Mucosa of rectum (tissue), 2 donors: ENCODE data around the gene THEM5.

ENCODE experiments used
- H3K27ac ChIP-seq, 2 donors: one replicate each; pipeline ENCODE4 v1.7.0; 2013; ENCODE audit warnings: inconsistent platforms in 2 of 2, low read depth in 2 of 2, low read length in 2 of 2
- H3K27me3 ChIP-seq, 2 donors: one replicate each; pipeline ENCODE4 v1.7.0; 2013; ENCODE audit warnings: low read length in 2 of 2; ENCODE audit not compliant: control insufficient read depth in 2 of 2, insufficient read depth in 2 of 2
- H3K36me3 ChIP-seq, 2 donors: one replicate each; pipeline ENCODE4 v1.7.0; 2013; ENCODE audit warnings: low read length in 2 of 2; ENCODE audit not compliant: control insufficient read depth in 2 of 2, insufficient read depth in 2 of 2
- H3K4me1 ChIP-seq, 2 donors: one replicate each; pipeline ENCODE4 v1.7.0; 2013; ENCODE audit warnings: low read length in 2 of 2, mild to moderate bottlenecking in 1 of 2; ENCODE audit not compliant: control insufficient read depth in 2 of 2, insufficient read depth in 2 of 2
- H3K4me3 ChIP-seq, 2 donors: one replicate each; pipeline ENCODE4 v1.7.0; 2013; ENCODE audit warnings: low read length in 2 of 2
- H3K9ac ChIP-seq, 2 donors: one replicate each; pipeline ENCODE4 v1.7.0; 2013; ENCODE audit warnings: low read length in 2 of 2, low read depth in 1 of 2, mild to moderate bottlenecking in 1 of 2
- H3K9me3 ChIP-seq, 2 donors: one replicate each; pipeline ENCODE4 v1.7.0; 2013; ENCODE audit warnings: low read length in 2 of 2; ENCODE audit not compliant: control insufficient read depth in 2 of 2
- donor health status: healthy.
- donor health status: Normal muscosa, but diverticular disease.

The THEM5 gene

DNA sequence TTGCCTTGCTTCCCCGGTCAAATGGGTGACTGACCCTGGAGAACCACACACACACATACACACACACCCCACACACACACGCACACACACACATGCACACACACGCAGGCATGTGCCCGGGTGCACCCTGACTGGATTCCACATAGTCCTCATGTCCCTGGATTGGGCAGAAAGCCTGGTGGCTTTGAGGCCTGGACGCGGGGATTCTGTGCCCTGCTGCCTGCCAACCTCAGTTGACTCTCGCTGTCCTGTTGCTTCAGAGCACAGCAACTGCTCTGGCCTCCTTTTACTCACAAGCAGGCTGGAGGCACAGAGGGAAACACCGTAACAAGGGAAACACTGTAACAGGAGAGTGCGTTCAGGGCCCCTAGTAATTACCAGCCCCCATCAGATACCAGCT lies 28.3 kb downstream of the THEM5 start:
- peaks cover 12 to 14% of the 10 kb centered on the region in 2 donors for H3K4me1 ChIP-seq
- no peaks in the 10 kb centered on the region for H3K27me3 ChIP-seq
- H3K36me3 ChIP-seq = peaks cover 2 to 3% of the 10 kb centered on the region in 2 donors
- H3K4me3 ChIP-seq = no peak overlapping the region
- H3K9ac ChIP-seq = no peak overlapping the region
- H3K9me3 ChIP-seq = no peaks in the 10 kb centered on the region
- no peak overlapping the region for H3K27ac ChIP-seq

DNA sequence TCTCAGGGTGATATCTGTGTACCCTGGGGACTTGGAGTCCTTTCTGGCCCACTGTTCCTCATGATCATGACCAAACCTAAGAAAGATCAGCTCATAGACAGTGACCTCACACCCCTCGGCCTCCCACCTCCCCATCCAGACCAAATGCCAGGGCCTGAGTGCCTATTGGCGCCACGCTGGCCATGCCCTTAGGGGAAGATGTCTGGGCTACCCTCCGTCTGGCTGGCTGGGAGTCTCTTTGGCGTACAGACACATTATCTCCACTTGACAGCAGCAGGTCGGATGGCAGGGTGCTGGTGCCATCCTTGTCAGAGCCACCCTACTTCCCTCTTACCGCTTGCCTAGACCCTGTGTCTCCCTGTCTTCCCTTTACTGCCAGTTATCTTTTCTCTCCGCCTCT lies 30.3 kb downstream of the THEM5 start:
- peaks cover under 1 to 3% of the 10 kb centered on the region in 2 donors for H3K36me3 ChIP-seq
- no peaks in the 10 kb centered on the region for H3K4me1 ChIP-seq
- H3K27ac ChIP-seq = no peak overlapping the region
- no peaks in the 10 kb centered on the region for H3K27me3 ChIP-seq
- H3K9me3 ChIP-seq = no peaks in the 10 kb centered on the region
- no peak overlapping the region for H3K4me3 ChIP-seq
- H3K9ac ChIP-seq = no peak overlapping the region

DNA sequence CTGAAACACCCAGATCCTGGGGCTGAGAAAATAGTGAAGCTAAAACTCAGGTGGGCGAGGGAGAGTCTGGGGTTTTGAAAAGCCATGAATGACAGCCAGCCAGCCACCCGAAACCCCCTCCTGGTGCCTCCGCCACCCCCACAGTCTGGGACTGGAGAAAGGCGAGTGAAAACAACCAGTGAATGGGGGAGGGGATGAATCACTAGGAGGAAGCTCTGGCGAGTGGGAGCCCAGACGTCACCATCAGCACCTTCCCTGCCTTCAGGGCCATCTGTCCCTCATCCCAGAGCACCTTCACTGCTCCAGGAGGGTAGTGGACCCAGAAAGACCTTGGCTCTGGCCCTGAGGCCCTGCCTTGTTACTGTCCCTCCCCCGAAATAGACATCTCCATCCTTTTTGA lies 31.1 kb downstream of the THEM5 start:
- Histone ChIP-seq H3K4me1 (no peaks in the 10 kb centered on the region), H3K9ac (peak overlapping the region in 1 of 2 donors; percentile 6), H3K27ac (no peak overlapping the region), H3K4me3 (no peak overlapping the region), H3K36me3 (peaks cover 0 to 3% of the 10 kb centered on the region in 2 donors), H3K27me3 (no peaks in the 10 kb centered on the region), H3K9me3 (no peaks in the 10 kb centered on the region)

DNA sequence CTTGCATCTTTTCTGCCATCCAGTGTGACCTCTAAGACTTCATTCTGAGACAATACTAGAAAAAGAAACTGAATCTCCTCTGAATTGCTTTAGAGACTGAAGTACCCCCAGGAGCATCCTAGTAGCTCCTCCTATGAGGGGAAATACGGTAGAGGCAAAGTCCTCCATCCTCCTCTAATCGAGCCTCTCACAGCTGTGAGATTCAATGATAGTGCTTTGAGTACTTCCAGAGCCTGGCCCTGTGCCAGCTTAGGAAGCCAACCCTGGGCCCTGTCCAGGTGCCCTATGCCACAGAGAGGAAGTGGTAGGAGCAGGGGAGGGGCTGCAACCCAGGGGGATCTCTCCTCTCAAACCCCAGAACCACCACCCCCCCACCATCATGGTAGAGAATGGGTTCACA lies 32.6 kb downstream of the THEM5 start:
- Histone ChIP-seq H3K4me3 (no peak overlapping the region), H3K27me3 (no peaks in the 10 kb centered on the region), H3K9me3 (no peaks in the 10 kb centered on the region), H3K9ac (no peak overlapping the region), H3K4me1 (no peaks in the 10 kb centered on the region), H3K36me3 (peaks cover 2 to 3% of the 10 kb centered on the region in 2 donors), H3K27ac (no peak overlapping the region)

DNA sequence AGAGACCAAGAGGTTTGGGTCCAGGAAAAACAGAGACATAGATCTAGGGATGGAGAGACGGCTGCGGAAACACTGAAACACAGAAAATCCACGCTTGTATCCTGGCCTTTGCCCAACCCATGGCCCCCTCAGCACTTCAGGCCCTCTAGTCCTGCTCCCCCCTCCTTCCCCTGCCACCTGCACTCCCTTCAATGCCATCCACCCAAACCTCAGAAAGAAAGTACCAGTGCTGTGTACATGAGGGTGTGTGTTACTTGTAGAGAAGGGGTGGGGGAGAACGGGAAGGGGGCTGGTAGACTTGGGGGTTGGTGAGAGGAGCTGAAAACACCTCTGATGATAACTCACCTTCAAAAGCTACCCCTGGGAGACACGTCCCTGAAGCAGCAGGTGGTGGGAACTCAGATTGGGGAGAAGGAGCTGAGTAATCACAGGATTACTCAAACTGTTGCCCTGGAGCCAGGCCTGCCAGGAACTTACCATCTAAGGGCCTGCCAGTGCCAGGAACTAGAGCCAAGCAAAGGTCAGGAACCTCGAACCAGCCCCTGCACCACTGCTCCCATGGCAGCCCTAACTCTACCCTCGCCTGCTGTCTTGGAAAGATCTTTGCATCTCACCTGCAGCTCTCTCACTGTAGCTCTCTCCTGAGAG lies 33.4 kb downstream of the THEM5 start:
- Histone ChIP-seq H3K27ac (no peak overlapping the region), H3K9me3 (no peaks in the 10 kb centered on the region), H3K27me3 (no peaks in the 10 kb centered on the region), H3K4me3 (no peak overlapping the region), H3K9ac (no peak overlapping the region), H3K4me1 (no peaks in the 10 kb centered on the region), H3K36me3 (peaks cover 4 to 5% of the 10 kb centered on the region in 2 donors)

DNA sequence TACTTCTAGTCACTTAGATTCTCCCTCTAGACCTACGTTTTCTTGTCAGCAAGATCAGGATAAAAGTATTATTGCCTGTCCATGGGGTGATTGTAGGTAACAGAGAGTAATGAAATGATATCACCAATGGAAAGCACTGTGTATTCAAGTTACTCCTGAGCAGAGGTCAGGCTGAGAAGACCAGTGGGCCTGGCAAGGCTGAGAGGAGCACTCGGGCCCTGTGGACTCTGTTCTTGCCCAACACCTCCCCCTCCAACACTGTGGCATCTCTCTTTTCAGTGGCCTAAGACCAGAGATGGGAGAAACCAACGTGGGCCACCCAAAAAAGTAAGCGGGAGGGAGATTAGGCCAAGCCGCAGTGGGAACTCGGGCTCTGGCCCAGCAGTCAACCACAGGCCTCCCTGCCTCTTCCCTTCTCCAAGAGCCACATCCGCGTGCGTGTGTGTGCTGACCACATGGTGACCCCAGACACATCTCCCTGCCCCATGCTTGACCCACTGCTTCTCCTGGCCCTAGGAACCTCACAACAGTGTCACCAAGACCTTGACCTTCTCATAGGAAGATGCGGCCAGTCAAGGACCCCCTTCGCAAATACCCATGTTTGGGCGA lies 34.2 kb downstream of the THEM5 start:
- H3K9me3 ChIP-seq = no peaks in the 10 kb centered on the region
- no peak overlapping the region for H3K4me3 ChIP-seq
- H3K4me1 ChIP-seq = no peaks in the 10 kb centered on the region
- H3K9ac ChIP-seq = no peak overlapping the region
- no peaks in the 10 kb centered on the region for H3K27me3 ChIP-seq
- H3K27ac ChIP-seq = no peak overlapping the region
- peaks cover 4 to 11% of the 10 kb centered on the region in 2 donors for H3K36me3 ChIP-seq

DNA sequence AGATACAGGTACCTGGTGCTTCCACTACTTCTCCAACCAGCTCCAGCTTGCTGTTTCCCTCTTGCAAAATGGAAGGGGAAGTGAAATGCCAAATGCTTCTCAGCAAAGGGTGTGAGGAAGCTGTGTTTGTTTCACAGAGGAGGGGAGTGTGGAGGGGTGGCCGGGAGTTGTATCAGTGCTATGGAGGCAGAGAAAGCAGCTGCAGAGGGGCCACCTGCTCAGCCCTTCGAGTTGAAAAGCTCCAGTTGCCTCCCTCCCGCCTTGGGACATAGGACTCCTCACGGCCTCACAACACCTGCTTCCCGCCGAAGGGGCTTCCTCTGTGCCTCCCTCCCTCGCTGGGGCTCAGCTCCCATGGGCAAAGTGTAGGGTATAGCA lies 36.2 kb downstream of the THEM5 start:
- no peak overlapping the region for H3K9ac ChIP-seq
- H3K27ac ChIP-seq = no peak overlapping the region
- H3K36me3 ChIP-seq = peaks cover 6 to 13% of the 10 kb centered on the region in 2 donors
- H3K4me1 ChIP-seq = no peaks in the 10 kb centered on the region
- H3K9me3 ChIP-seq = no peaks in the 10 kb centered on the region
- H3K27me3 ChIP-seq = no peaks in the 10 kb centered on the region
- H3K4me3 ChIP-seq = no peak overlapping the region

DNA sequence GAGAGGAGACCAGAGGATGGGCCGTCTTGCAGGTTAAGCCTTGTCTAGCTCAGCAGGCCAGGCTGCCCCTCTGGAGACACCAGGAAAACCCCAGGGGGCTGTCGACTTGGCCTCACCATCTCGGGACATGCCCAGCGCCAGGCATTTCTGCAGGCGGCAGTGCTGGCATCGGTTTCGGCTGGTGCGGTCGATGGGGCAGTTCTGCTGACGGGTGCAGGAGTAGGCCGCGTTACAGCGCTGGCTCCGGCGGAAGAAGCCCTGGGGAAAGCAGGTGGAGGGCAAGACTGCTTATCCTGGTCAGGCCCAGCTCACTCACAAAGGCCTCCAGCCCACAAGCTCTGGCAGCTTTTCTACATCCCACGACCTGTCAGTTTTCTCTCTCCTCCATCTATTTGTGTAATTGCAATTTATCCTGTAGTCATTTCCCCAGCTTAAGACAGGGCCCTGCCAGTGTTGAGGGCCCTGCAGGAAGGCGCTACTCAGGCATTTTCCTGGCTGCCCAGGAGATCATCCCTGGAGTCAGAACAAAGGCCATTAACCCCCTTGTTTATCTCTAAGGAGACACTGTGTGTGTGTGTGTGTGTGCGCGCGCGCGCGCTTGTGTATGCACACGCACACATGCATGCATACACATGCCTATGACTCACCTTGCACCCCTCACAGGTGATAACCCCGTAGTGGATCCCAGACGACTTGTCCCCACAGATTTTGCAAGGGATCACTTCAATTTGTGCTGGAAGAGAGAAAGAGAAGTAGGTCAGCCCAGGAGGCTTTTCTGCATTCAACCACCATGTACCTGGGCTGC lies 36.8 kb downstream of the THEM5 start:
- Histone ChIP-seq H3K9me3 (no peaks in the 10 kb centered on the region), H3K4me3 (no peak overlapping the region), H3K36me3 (peaks cover 6 to 15% of the 10 kb centered on the region in 2 donors), H3K27me3 (no peaks in the 10 kb centered on the region), H3K27ac (no peak overlapping the region), H3K4me1 (no peaks in the 10 kb centered on the region), H3K9ac (no peak overlapping the region)

DNA sequence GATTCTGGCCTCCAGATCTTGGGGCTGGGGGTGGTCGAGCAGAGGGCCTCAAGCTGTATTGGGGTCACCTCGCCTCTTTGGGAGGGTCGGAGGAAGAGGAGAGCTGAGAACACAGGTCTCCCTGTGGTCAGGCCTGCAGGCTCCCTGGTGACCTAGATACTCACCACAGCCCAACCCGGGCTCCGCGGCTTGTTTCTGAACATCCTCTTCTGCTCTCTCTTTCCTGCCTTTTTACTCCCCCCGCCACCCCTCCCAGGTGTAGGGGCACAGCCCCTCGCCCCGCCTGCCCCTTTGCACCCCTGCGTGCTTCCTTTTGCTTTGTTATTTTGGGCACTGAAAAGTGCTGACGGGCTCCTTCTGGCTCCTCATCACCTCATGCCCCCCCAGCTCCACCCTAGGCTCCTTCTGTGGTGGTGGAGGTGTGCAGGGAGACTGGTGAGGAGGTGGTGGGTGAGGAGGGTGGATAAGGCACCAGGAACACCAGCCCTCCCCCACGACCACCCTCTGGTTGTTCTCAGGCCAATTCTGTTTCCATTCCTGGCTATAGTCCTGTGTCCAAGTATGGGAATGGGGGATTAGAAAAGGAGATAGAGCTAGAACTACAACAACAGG lies 37.7 kb downstream of the THEM5 start:
- H3K27ac ChIP-seq = no peak overlapping the region
- H3K36me3 ChIP-seq = peaks cover 6 to 13% of the 10 kb centered on the region in 2 donors
- no peak overlapping the region for H3K4me3 ChIP-seq
- H3K4me1 ChIP-seq = no peaks in the 10 kb centered on the region
- H3K27me3 ChIP-seq = no peaks in the 10 kb centered on the region
- no peak overlapping the region for H3K9ac ChIP-seq
- H3K9me3 ChIP-seq = no peaks in the 10 kb centered on the region

DNA sequence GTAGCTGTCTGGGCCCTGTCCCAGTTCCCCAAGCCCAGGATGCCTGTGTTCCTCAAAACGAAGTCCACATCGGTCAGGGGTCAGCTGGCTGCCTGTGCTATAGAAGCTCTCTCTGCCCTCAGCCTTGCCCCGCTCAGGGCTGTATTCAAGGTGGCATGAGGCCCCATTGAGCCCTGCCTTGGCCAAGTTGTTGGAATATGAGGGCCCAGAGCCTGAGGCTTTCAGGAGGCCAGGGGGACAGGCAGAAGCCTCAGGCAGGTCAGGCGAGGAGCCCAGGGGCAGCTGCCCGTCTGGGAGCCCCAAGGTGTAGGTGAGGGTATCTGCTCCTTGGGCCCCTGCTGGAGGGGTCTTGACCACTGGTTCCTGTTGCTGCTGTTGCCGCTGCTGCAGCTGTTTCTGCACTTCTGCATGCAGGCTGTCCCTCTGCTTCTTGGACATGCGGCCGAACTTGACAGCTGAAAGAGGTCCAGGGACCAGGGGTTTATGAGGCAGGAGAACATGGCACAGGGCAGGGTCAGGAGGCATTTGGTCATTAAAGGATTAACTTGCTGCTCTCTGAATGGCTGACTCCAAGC lies 38.5 kb downstream of the THEM5 start:
- Histone ChIP-seq H3K4me1 (no peaks in the 10 kb centered on the region), H3K36me3 (peaks cover 6 to 13% of the 10 kb centered on the region in 2 donors), H3K9ac (no peak overlapping the region), H3K4me3 (no peak overlapping the region), H3K27ac (no peak overlapping the region), H3K9me3 (no peaks in the 10 kb centered on the region), H3K27me3 (no peaks in the 10 kb centered on the region)
